Astrocyte of the cerebellum (primary cell): ENCODE measurements around the gene PRKN.

Experiments
- DNase-seq: peaks from one replicate; pipeline ENCODE4 v3.0.0-alpha.2; 2011; ENCODE audit warnings: low read depth
- H3K4me3 ChIP-seq: 2 replicates; pipeline ENCODE4 v1.5.1; 2011; ENCODE audit warnings: mild to moderate bottlenecking, low read depth, low read length, moderate library complexity
- CTCF ChIP-seq: IDR thresholded peaks from 2 replicates; pipeline ENCODE4 v1.5.1; 2012; ENCODE audit warnings: low read length, low read depth, moderate library complexity, mild to moderate bottlenecking; ENCODE audit errors: missing control alignments
- in situ Hi-C: cut with HindIII; loops from 2 replicates; pipeline ENCODE4 v1.10.0; 2017; ENCODE audit warnings: low sequenced_read_pairs

The PRKN gene

GRCh38 chr6:162637317-162637716 is 90.2 kb downstream of the PRKN start:
- DNase-seq: no peak
- TF ChIP-seq CTCF: no peak
- in situ Hi-C loops: no loop called here
- no peak overlapping the region for H3K4me3 ChIP-seq

- no peak for DNase-seq
- in situ Hi-C loops: no loop called here
- H3K4me3 ChIP-seq: no peak overlapping the region
- no peak for TF ChIP-seq CTCF
These were observed 91.4 kb downstream of the PRKN start for GRCh38 chr6:162636167-162636566.

- no peak overlapping the region for H3K4me3 ChIP-seq
- no peak for DNase-seq
- no peak for TF ChIP-seq CTCF
- in situ Hi-C loops: no loop called here
These were observed 96.0 kb downstream of the PRKN start for GRCh38 chr6:162631546-162631945.

- DNase-seq: no peak
- in situ Hi-C loops: no loop called here
- TF ChIP-seq CTCF: no peak
- no peak overlapping the region for H3K4me3 ChIP-seq
These were observed 97.5 kb downstream of the PRKN start for GRCh38 chr6:162630069-162630468.

GRCh38 chr6:162627825-162628224 is 99.7 kb downstream of the PRKN start:
- no peak for DNase-seq
- TF ChIP-seq CTCF: no peak
- in situ Hi-C loops: no loop called here
- H3K4me3 ChIP-seq: no peak overlapping the region

GRCh38 chr6:162627362-162627761 is 100.2 kb downstream of the PRKN start:
- DNase-seq: no peak
- H3K4me3 ChIP-seq: no peak overlapping the region
- in situ Hi-C loops: no loop called here
- TF ChIP-seq CTCF: no peak

GRCh38 chr6:162626869-162627268 is 100.7 kb downstream of the PRKN start:
- TF ChIP-seq CTCF: no peak
- in situ Hi-C loops: no loop called here

More at GRCh38 chr6:162626869-162627268, 100.7 kb downstream of the PRKN start:
- H3K4me3 ChIP-seq: no peak overlapping the region
- DNase-seq: no peak
